GM18909 (cell line): ENCODE measurements around the gene HCRTR1.

Experiments used
- ATAC-seq: cut with Tn5 transposase; IDR thresholded peaks from one replicate; pipeline ENCODE4 v1.9.1; 2021; ENCODE audit warnings: mild to moderate bottlenecking; ENCODE audit not compliant: unreplicated experiment, poor library complexity

Gene HCRTR1

DNA sequence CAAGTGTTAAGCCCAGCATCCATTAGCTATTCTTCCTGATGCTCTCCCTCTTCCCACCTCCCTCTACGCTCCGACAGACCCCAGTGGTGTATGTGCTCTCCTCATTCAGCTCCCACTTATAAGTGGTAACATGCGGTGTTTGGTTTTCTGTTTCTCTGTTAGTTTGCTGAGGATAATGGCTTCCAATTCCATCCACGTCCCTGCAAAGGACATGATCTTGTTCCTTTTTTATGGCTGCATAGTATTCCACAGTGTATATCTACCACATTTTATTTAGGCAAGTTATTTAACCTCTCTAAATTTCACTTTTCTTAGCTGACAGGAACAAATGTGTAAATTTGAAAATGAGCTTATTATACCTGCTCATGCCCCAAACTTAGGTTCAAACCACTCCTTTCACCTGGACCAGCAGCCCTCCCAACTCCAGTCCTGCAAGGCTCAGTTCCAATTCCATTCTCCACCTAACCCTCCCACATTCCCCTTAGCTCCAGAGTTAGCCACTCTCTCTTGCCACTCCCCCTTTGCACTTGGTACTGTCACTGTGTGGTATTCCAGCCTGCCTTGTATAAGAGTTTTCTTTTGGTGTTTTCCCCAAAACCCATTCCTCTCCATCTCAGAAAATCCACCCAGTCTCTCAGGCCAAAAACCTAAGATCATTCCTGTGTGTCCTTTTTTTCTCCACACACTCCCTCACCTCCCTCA, 28.9 kb downstream of the HCRTR1 start:
- ATAC-seq: no peak

DNA sequence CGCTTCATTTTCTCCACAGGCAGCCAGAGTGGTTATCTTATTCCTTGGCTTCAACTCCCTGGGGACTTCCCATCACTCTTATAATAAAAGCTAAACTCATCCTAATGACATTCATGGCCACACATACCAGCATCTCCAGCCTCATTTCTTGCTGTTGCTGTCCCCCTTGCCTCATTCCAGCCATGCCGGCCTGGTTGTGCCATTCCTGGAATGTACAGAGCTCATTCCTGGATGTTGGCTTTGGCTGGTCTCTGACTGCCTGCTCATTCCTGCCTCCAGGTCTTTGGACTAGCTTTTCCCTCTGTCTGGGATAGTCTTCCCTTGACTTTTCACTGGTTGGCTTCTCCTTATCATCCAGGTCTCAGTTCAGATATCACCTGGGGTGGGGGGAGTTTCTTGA, 29.6 kb downstream of the HCRTR1 start:
- no peak for ATAC-seq

DNA sequence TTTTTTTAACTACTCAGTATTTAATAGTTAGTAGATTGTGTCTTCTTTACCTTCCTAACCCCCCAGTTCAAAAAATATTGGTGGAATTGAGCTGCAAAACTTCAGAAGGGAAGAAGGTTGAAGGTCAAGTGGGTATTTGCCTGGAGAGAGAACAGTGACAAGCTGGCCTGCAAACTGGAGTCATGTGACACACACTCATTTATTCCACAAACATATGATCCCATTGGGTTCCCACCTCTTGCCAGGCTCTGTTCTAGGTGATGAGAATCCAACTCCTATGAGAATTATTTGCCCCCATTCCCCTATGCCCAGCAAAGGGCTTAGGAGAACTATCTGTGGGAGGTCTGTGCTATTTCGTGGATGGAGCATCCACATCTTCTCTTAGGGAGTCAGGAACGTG, 30.7 kb downstream of the HCRTR1 start:
- no peak for ATAC-seq

DNA sequence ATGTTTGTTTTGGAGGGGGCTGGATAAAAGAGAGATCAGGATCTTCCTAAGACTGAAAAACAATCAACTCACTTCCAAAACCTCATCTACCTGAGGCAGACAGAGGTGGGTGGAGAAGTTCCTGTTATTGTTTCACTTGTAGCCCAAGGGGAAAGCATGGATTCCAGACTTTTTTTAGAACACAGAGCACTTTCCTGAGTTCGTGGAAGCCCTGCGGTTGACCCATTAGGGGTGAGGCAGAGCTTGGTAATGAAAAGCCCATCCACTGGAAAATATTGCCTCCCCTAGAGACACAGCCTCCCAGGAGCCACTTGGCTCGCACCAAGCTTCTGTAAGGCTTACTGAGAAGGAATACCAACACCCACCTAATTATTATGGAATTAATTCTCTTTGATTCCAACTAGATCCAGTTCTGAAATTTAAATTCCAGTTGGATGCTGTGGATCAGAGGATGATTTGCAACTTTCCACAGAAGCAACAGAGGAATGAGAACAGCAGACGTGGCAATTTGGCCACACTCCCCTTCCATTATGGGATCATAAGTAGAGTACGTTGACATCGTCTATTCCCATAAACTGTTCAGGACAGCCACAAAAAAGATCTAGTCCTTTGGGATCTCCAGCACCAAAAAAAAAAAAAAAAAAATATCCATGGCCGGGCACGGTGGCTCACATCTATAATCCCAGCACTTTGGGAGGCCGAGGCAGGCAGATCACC, 31.3 kb downstream of the HCRTR1 start:
- no peak for ATAC-seq

DNA sequence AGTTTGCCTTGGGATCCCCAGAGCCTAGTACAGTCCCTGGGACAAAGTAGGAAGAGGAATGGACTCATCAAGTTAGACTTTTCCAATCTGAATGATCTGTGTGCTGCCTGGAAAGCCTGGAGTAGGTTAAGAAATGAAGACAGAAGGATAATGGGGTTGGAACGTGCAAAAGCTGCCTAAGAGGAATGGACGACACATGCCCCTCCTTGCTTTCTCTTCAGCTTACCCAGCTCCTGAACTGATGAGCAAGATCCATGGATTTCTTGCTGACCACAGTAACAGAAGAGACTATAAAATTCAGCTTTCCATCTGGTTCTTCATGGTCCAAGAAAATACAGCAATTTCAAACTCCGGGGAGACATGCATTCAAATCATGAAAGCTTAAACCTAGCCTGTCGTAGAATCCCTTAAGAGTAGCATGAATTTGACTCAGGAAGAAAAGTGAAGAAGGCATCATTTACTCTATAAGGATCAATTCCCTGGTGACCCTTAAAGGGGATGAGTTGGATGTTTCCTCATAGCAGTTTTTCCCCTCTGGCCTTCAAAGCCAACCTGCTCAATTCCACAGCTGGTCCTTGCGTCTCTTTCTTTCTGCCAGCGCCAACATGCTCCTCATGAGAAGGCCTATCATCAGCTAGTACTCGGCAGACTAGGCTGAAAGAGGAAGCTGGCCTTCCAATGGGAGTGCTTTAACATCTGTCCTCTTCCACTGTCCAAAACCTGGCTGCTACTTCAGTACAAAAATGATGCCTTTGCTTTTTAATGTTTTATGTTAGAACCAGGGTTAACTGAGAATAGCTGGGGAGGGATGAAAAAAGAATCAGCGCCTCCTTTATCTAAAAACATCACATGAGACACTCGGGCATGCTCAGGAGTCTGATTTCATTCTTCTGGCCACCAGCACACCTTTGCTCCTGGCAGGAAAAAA, 32.9 kb downstream of the HCRTR1 start:
- no peak for ATAC-seq

DNA sequence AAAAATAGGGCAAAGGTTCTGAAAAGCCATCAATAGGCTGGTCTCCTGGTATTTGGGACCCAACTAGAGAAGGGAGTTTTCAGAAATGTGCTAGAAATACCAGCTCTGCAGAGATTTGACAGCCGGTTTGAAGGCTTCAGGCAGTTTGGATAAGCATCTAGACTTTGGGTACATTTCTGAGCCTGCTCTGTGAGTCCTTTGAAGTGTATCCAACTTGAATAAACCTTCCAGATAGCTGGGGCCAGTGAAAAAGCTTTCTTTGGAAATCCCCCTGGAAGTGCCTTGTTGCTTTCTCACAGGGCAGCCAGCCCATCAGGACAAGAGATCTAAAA, 33.6 kb downstream of the HCRTR1 start:
- ATAC-seq: no peak

DNA sequence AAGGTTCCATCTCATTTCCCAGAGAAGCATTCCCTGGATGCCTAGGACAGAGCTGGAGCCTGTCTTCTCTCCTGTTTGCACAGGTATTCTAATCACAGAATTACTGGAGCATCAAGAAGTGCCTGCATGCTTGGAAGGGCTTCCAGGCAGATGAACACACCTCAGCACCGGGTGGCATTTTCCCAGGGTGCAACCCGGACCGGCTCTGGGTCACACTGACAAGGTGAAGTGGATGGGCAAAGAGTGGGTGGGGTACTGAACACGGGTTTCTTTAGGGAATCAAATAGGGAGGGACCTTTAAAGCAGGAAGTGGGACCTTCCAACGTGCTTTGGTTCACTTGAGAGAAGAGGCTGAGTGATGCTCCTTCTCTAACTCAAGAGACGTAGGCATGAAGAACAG, 34.3 kb downstream of the HCRTR1 start:
- no peak for ATAC-seq

DNA sequence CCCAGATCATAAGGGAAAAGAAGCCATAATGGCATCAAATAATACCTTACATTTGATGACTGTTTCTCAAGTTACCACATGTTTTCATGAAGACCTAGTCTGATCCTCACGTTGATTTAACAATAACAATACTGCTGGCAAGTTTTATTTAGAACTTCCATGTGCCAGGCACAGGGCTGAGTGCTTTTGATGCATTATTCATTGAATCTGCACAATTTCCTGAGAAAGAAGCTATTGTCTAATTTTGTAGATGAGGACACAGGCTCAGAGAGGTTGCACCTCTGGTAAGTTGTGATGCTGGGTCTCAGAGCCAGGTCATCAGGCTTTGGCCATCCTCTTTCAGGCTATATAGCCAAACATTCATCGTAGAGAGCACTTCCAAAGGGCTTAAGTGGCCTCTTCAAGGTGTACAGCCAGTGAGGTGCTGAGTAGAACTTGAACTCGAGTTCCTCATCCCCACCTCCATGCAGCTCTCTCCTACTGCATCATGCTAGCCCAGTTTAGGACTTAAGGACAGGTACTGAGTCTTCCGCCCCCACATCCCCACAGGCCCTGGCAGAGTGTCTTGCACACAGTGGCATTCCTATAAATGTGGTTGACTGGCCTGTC, 35.5 kb downstream of the HCRTR1 start:
- no peak for ATAC-seq

DNA sequence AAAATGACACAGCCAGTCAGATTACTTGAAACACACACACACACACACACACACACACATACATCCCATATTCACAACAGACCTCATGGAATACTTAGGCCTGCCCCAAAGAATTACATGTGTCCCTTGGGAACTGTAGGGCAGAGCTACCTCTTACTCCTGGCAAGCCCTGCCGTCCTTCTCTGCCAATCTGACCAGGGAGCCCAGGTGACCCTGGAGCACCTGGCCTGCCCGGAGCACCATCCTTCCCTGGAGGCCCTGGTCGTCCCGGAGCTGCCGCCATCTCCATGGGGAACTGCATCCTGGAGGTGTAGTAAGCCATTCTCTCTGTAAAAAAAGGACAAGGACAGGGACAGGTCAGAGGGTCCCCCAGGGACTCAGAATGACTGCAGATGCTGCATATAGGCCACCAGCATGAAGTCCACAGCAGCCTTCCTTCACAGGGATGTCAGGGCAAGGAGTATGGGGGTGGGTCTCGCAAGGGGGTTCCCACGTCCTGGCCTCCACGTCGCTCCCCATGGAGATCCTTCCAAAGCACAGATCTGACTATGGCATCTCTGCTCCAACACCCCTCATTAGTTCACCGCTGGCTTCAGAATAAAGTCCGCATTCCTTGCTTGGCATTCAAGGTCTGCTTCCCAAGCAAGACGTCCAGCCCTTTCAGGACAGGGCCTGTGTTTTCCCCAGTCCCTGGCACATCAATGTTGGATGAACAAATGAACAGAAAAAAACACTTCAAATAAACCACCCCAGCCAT, 36.4 kb downstream of the HCRTR1 start:
- ATAC-seq: no peak

DNA sequence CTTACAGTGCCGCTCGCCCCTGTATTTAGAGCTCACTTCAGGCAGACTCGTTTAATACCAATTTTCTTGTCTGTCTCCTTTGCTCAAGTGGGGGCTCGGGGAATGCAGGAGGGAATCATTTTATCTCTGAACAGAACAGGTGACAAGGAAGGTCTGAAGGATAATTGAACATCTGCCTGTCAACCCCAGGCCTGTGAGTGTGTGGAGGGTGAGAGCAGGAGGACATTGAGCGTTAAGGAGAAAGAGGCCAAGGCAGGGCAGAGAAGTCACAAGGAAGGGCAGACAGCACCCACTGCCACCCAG, 36.9 kb downstream of the HCRTR1 start:
- ATAC-seq: no peak

DNA sequence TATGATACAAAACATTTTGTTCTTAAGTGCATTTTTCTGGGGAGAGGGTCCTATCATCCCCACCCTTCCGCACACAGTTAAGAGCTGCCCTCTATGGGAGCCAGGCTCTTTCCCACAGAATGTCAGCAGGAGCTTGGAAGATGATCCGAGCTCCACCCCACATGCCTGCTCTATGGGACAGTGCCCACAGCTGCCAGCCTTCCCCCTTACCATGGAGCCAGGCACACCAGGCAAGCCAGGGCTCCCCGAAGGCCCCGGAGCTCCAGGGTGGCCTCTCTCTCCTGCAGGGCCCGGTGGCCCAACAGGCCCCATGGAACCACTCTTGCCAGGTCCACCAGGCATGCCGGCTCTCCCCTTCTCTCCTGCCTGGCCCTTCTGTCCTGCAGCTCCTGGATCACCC, 37.6 kb downstream of the HCRTR1 start:
- ATAC-seq: no peak

DNA sequence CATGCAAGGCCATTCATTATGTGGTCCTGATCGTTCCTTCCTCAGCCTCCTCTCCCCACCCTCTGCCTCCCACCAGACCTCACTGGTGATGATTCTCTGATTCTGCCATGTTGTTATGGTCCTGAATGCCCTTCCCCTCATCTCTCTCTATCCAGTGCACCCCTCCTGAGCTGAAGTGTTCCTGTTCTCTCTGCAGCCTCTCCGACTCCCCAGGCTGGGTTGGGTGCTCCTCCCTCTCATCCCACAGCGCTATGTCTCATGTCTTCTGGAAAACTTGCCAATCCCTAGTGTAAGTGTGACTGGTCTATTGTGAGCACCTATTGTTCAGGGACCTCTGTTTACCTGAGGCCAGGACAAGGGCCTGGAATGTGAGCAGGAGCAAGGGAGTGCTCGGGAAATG, 38.3 kb downstream of the HCRTR1 start:
- no peak for ATAC-seq

DNA sequence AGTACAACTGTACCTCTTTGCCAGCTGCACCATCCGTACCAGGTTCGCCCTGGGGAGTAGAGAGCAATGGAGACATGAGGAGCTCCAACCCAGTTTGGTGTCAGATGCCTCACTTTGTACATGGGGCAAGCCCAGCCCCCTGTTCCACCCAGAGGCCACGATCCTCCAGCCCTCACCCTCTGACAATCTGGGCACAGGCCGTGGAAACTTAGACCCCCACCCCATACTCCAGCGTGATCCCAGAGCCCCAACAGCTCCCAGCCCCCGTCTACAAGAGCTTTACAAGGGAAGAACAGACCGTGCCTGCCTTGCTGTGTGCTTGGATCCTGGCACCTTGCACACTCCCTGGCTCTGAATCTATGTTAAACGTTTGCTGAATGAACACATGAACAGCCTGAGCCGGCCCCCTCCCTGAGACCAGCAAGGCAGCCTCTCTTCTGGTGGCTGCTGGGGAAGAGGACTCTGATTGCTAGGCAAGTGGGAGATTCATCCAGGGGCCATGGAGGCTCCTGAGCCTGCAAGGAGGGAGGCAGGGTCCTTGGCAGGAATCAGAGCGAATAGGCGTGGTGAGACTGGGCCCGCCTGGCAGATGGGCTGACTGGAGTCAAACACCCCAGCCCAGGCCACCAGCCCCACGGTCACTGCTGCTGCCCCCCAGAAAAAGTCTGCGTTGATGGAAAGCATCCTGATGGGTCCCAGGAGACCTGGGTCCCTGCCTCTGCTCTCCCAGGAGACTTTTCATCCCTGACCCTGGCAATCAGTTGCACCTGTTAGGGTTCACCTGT, 39.7 kb downstream of the HCRTR1 start:
- ATAC-seq: no peak

DNA sequence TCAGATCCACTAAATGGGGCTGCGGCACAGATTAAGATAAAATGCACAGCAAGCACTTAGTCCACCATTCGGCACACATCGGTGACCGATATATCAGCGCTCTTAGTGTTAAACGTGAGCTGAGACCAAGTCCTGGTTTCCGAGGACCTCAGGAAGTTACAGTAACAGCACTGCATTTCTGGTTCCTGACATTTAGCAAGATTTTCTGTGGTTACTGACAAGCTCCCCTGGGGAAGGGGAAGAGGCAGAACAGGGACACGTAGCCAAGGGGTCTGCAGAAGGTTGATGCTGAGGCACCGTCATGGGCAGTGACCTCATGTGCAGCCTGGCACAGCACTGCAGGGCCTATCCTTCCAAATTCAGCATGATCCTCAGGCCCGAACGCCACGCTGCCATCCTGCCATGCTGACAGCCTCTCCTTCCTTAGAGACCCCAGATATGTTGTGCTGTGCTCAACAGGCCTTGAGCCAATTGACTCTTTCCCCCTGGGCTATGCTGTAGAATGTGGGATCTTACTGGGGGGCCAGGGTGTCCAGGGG, 40.6 kb downstream of the HCRTR1 start:
- no peak for ATAC-seq

DNA sequence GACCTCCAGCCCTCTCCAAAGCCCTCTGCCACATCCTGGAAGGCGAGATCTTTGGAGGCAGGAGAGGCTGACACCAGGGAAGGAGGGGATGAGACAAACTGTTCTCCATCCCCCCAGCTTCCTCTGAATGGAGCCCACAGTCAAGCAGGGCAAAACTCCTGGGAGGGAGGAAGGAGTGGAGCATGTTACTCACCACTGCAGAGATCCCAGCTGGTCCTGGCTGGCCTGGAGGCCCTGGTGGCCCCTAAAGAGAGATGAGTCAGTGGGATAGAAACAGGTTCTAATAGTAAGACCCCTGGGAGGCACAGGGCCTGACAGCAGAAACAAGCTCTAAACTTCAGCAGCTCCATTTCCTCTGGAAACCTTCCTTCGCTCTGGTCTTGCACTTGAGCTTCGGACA, 41.2 kb downstream of the HCRTR1 start:
- no peak for ATAC-seq

DNA sequence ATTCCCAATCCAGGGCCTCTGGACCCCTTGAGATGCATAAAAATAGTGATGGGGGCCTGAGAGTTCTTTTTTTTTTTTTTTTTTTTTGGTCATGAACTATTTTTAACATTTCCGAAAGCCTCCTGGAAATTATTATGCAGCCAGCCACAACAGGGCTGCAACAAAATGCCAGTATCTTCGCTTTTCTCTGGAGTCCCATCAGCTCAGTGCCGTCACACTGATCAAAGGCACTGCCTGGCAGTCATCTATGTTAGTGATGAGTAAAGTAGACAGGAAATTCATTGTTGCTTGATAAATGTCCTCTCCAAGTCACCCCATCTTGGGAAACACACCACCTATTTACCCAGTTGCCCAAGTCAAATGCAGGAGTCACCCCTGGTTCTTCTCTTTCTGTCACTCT, 42.4 kb downstream of the HCRTR1 start:
- no peak for ATAC-seq

DNA sequence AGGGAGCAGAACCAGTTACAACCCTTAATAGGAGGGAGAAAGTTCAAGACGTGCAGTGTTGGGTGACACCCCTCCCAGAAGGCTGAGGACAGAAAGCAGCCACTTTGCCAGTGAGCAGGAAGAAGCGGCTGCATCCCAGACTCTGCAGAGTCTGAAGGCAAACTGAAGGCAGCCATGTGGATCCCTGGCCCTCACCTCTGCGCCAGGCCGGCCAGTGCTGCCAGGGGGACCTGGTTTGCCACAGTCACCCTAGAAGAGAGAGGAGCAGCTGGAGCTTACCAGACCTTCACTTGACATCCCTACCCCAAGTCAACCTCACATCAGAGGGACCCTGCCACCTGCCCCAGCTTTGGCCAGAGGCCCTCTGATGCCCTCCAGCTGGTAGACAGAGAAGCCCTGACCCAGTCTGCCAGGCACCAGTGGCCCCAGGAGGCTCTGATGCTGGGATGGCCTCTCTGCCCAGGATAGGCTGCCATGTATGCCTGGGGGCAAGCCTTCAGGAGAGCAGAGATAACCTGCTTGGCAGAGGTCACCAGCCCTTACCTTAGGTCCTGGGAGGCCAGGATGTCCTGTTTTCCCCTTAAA, 43.5 kb downstream of the HCRTR1 start:
- ATAC-seq: no peak

DNA sequence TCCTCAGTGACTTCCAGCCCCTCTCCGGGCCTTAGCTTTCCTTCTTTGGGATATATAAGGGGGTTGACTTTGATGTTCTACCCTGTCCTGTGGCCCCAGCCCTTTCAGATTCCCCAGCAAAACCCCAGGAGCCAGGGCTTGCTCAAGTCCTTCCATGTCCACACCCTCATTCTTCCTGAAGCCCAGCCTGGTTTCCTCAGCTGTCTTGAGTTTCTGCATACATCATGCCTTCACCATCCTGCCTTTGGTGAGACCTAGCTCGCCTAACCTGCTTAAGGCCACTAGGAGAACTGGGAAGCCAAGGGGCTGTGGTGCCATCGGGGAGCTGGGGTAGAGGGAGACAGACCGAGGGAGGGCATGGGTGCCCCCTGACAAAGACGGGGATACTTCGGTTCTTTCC, 44.4 kb downstream of the HCRTR1 start:
- no peak for ATAC-seq

DNA sequence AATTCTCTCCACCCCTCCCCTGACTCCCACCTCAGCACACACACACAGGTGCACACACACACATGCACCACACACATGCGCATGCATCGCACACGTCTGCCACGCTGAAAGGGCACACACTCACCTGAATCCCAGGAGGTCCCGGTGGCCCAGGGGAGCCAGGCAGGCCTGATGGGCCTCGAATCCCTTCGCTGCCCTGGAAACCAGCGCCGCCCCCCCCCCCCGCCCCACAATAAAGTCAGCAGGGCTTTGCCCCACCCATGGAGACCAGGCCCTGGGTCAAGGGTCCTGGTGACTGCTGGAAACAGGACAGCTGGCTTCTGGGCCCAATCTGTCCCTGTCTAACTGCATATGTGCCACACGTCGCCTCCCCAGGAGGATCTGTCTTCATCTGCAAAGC, 45.0 kb downstream of the HCRTR1 start:
- ATAC-seq: no peak
